NCI-H1930 (cell line): ENCODE measurements around the gene HM13.
A peak's percentile ranks its signal among the peaks of the same experiment; 100 is the strongest.
"Not testable (repeated sequence)": the region's sequence is repeated elsewhere in the genome, so short reads cannot be mapped to it uniquely, and the experiment has no call there.

ENCODE experiments used
- DNase-seq, 2 experiments: peaks; one replicate each; lab custom pipeline; 2025; lab: John Stamatoyannopoulos, UW

HM13 gene

DNA sequence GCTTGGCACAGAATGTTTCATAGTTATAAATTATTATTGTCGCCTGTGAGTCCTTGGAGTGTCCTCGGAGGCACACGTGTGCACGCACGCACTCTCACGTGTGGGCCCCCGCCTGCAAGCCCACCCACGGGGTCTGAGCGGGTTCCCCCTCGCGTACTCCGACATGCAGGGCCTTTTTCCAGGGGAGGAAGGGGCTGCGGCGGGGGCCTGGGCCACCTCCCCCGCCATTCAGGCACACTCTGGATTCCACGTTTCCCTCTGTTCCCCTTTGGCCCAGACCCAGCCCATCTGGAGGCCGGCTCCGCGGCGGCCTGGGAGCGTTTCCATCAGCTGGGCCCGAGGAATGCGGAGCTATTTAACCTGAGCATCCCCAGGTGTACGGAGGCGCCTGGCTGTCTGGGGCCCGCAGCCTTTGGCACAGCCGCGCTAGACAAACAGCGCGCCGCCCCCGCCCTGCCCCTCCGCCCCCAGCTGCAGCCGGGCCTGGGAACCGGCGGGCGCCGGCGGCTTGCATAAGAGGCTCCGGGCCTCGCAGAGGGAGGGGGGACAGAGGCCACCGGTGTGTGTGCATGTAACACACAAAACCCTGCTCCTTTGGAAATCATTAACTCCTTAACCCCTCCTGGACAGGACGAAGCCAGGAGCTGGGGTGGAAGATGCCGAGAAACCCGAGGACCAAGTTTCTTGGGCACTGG is 94.2 kb downstream of the HM13 start:
- DNase-seq, result peak; percentile 71 to 84

DNA sequence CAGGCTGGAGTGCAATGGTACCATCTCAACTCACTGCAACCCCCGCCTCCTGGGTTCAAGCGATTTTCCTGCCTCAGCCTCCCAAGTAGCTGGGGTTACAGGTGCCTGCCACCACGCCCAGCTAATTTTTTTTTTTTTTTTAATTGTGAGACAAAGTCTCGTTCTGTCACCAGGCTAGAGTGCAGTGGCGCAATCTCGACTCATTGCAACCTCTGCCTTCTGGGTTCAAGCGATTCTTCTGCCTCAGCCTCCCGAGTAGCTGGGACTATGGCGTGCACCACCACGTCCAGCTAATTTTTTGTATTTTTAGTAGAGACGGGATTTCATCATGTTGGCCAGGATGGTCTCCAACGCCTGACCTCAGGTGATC is 98.0 kb downstream of the HM13 start:
- not testable (repeated sequence) for DNase-seq

DNA sequence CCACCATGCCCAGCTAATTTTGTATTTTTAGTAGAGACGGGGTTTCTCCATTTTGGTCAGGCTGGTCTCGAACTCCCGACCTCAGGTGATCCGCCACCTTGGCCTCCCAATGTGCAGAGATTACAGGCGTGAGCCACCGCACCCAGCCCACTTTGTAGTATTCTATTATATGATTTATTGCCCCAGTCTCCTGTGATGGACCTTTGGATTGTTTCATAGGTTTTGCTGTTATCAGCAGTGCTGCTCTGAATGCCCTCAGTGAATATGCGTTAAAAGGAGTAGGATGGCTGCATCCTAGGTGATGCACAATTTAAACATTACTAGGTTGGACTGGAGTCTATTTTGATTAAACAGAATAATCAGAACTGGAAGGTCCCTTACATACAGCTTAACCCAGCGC is 101.2 kb downstream of the HM13 start:
- no peak for DNase-seq

DNA sequence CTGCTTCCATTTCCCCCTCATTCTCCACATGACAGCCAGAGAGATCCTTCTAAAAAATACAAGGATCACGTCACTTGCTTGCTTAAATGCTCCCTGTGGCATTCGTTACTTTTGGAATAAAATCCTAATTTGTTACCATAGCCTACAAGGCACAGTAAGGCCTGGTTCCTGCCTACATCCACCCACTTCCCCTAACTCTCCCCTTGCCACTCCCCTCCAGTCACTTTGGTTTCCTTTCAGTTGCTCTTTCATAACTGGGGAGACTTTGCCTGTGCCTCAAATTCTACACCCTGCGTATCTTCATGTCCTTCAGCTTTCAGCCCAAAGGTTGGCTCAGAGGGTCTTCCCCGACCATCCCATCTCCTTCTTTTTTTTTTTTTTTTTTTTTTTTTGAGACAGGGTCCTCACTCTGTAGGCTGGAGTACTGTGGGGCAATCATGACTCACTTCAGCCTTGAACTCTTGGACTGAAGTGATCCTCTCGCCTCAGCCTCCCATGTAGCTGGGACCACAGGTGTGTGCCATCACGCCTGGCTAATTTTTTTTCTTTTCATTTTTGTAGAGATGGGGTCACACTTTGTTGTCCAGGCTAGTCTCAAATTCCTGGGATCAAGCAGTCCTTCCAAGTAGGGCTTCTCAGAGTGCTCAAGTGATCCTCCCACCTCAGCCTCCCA is 103.3 kb downstream of the HM13 start:
- DNase-seq, result no peak
